SK-N-SH (cell line): ENCODE results near the gene PKM. TPM values are rescaled to one million over a fixed set of nuclear protein-coding genes. Genes with fewer than 3 reads are reported as not detected.
"Not testable (repeated sequence)": the region's sequence is repeated elsewhere in the genome, so short reads cannot be mapped to it uniquely, and the experiment has no call there.

Experiments
- CTCF ChIA-PET: fragments of 300-600, 350-600 bp; formaldehyde crosslinking; extraction: SDS; loops from one replicate; lab custom pipeline; 2021; lab: Yijun Ruan, JAX
- POLR2A ChIA-PET: fragments of 350-600 bp; sonication (Branson Sonifier 250); formaldehyde crosslinking; extraction: SDS; loops from one replicate; lab custom pipeline; 2020; ENCODE audit warnings: antibody characterized with exemption, inconsistent platforms; lab: Yijun Ruan, JAX
- DNase-seq: peaks from one replicate; pipeline ENCODE4 v3.0.0; 2012
- H2AFZ ChIP-seq: fragments of 200-600 bp; sonication (generic); 2 replicates; pipeline ENCODE4 v1.8.1; 2016; ENCODE audit warnings: antibody characterized with exemption, mild to moderate bottlenecking, low read depth
- H3F3A ChIP-seq: fragments of 200-600 bp; sonication (generic); replicated peaks from 2 replicates; pipeline ENCODE3; 2016; ENCODE audit warnings: antibody characterized with exemption, mild to moderate bottlenecking; ENCODE audit not compliant: insufficient read depth
- H3K27ac ChIP-seq, 2 experiments: fragments of 200-500 bp in 1 of 2; fragments of 200-600 bp in 1 of 2; sonication (Bioruptor generic) in 1 of 2; sonication (generic), shearing (Covaris generic) in 1 of 2; 2 replicates each; pipeline versions ENCODE4 v1.5.1 to v1.6.1; 2014 to 2016; ENCODE audit warnings: low read depth in 2 of 2, inconsistent platforms in 1 of 2, low read length in 1 of 2, mild to moderate bottlenecking in 1 of 2, mixed read lengths in 1 of 2
- H3K27me3 ChIP-seq: fragments of 200-600 bp; sonication (generic), shearing (Covaris generic); 2 replicates; pipeline ENCODE4 v1.6.1; 2016; ENCODE audit warnings: mixed run types; ENCODE audit not compliant: insufficient read depth
- H3K36me3 ChIP-seq, 2 experiments: fragments of 200-500 bp in 1 of 2; fragments of 200-600 bp in 1 of 2; sonication (Bioruptor generic) in 1 of 2; sonication (generic) in 1 of 2; replicated peaks in 1 of 2; 2 replicates each; pipeline versions ENCODE3 to v1.5.1; 2014 to 2016; ENCODE audit warnings: low read length in 1 of 2, mild to moderate bottlenecking in 1 of 2; ENCODE audit not compliant: insufficient read depth in 2 of 2, control insufficient read depth in 1 of 2
- H3K4me1 ChIP-seq, 2 experiments: fragments of 200-500 bp in 1 of 2; fragments of 200-600 bp in 1 of 2; sonication (Bioruptor generic) in 1 of 2; sonication (generic), shearing (Covaris generic) in 1 of 2; 2 replicates each; pipeline versions ENCODE4 v1.5.1 to v1.6.1; 2014 to 2016; ENCODE audit warnings: low read depth in 1 of 2, low read length in 1 of 2, mixed run types in 1 of 2; ENCODE audit not compliant: insufficient read depth in 2 of 2, control insufficient read depth in 1 of 2
- H3K4me2 ChIP-seq: fragments of 200-600 bp; sonication (generic), shearing (Covaris generic); 2 replicates; pipeline ENCODE4 v1.6.1; 2017; ENCODE audit warnings: mixed run types
- H3K4me3 ChIP-seq, 2 experiments: fragments of 200-500 bp in 1 of 2; fragments of 200-600 bp in 1 of 2; sonication (Bioruptor generic) in 1 of 2; sonication (generic), shearing (Covaris generic) in 1 of 2; 2 replicates each; pipeline versions ENCODE4 v1.5.1 to v1.8.1; 2014 to 2016; ENCODE audit warnings: low read depth in 2 of 2, inconsistent platforms in 1 of 2, low read length in 1 of 2, mild to moderate bottlenecking in 1 of 2, mixed read lengths in 1 of 2, moderate library complexity in 1 of 2
- H3K79me2 ChIP-seq: fragments of 200-600 bp; sonication (generic); 2 replicates; pipeline ENCODE4 v1.8.1; 2017; ENCODE audit warnings: mild to moderate bottlenecking; ENCODE audit not compliant: insufficient read depth
- H3K9ac ChIP-seq: fragments of 200-600 bp; sonication (generic); 2 replicates; pipeline ENCODE4 v1.6.1; 2017; ENCODE audit warnings: mixed run types
- H3K9me2 ChIP-seq: fragments of 200-600 bp; sonication (generic); 2 replicates; pipeline ENCODE4 v1.6.1; 2017; ENCODE audit warnings: mixed run types
- H3K9me3 ChIP-seq: fragments of 200-600 bp; sonication (generic); 2 replicates; pipeline ENCODE4 v1.6.1; 2017; ENCODE audit warnings: mixed run types, mild to moderate bottlenecking, moderate library complexity
- H4K20me1 ChIP-seq: fragments of 200-600 bp; sonication (generic); 2 replicates; pipeline ENCODE4 v1.6.1; 2017; ENCODE audit warnings: mild to moderate bottlenecking, mixed run types; ENCODE audit not compliant: insufficient read depth
- CHD2 ChIP-seq: fragments of 150-350 bp; IDR thresholded peaks from 2 replicates; pipeline ENCODE4 v1.6.1; 2018; ENCODE audit warnings: low read length; ENCODE audit not compliant: partially characterized antibody
- EP300 ChIP-seq, 2 experiments: IDR thresholded peaks; 2 replicates each; pipeline versions ENCODE4 v1.4.0 to v1.6.1; 2012; ENCODE audit warnings: borderline replicate concordance in 1 of 2, low read depth in 1 of 2, low read length in 1 of 2
- EZH2phosphoT487 ChIP-seq: fragments of 200-600 bp; sonication (generic); IDR thresholded peaks from 2 replicates; pipeline ENCODE4 v1.6.1; 2017; ENCODE audit warnings: low read depth, mixed run types, mild to moderate bottlenecking, antibody characterized with exemption, moderate library complexity, borderline replicate concordance
- FOXM1 ChIP-seq: IDR thresholded peaks from 2 replicates; pipeline ENCODE4 v1.4.0; 2012; ENCODE audit warnings: low read depth, mild to moderate bottlenecking
- GATA2 ChIP-seq: sonication (generic); formaldehyde crosslinking; IDR thresholded peaks from 2 replicates; pipeline ENCODE4 v1.5.0; 2020; ENCODE audit warnings: mild to moderate bottlenecking, missing genetic modification reagents
- MAX ChIP-seq: IDR thresholded peaks from 2 replicates; pipeline ENCODE4 v1.4.0; 2012; ENCODE audit warnings: low read depth
- MEF2A ChIP-seq: IDR thresholded peaks from 2 replicates; pipeline ENCODE4 v1.4.0; 2012; ENCODE audit warnings: low read depth, borderline replicate concordance
- NFIC ChIP-seq: IDR thresholded peaks from 2 replicates; pipeline ENCODE4 v1.4.0; 2012; ENCODE audit warnings: borderline replicate concordance
- NRF1 ChIP-seq: IDR thresholded peaks from 2 replicates; pipeline ENCODE4 v1.6.1; 2012; ENCODE audit warnings: low read depth, mild to moderate bottlenecking, low read length
- PBX3 ChIP-seq: IDR thresholded peaks from 2 replicates; pipeline ENCODE4; 2012
- POLR2AphosphoS5 ChIP-seq: IDR thresholded peaks from 2 replicates; pipeline ENCODE4 v1.6.1; 2012; ENCODE audit warnings: low read depth, low read length
- RAD21 ChIP-seq: IDR thresholded peaks from 2 replicates; pipeline ENCODE4 v1.6.1; 2012; ENCODE audit warnings: mild to moderate bottlenecking, low read length
- REST ChIP-seq: IDR thresholded peaks from 2 replicates; pipeline ENCODE4 v1.6.1; 2012; ENCODE audit warnings: mild to moderate bottlenecking, low read depth, low read length, moderate library complexity
- RFX5 ChIP-seq: IDR thresholded peaks from 2 replicates; pipeline ENCODE4 v1.6.1; 2012; ENCODE audit warnings: mild to moderate bottlenecking, improper control_type of control experiment, low read length
- SIN3A ChIP-seq: IDR thresholded peaks from 2 replicates; pipeline ENCODE4 v1.6.1; 2012; ENCODE audit warnings: low read depth, mild to moderate bottlenecking, low read length, moderate library complexity, borderline replicate concordance
- SMC3 ChIP-seq: IDR thresholded peaks from 2 replicates; pipeline ENCODE4 v1.6.1; 2012; ENCODE audit warnings: low read depth, low read length, improper control_type of control experiment
- USF1 ChIP-seq: IDR thresholded peaks from 2 replicates; pipeline ENCODE4 v1.4.0; 2012; ENCODE audit warnings: low read depth, borderline replicate concordance
- YY1 ChIP-seq: IDR thresholded peaks from 2 replicates; pipeline ENCODE4 v1.4.0; 2012; ENCODE audit warnings: low read depth, mild to moderate bottlenecking
- WGBS: methylation state at CpG from one replicate; pipeline ENCODE4 v1.1.6; 2017; ENCODE audit warnings: low lambda C conversion rate; 5-methylcytosine and 5-hydroxymethylcytosine counted together
- polyA plus RNA-seq, 3 experiments: library from polyadenylated mRNA; depleted of rRNA; stranded (reverse); fragments of >200 nt; gene quantifications; 2 replicates each; pipeline ENCODE4 v1.2.3, GENCODE V29; 2012

Gene PKM
- polyA plus RNA-seq, 1 of the 3 experiments (the other 2 are of a cell fraction) = 1,453 TPM

GRCh38 chr15:72172796-72173195 lies 58.2 kb downstream of the PKM start:
- H3F3A ChIP-seq = no peaks in the 10 kb centered on the region
- H3K27me3 ChIP-seq = no peaks in the 10 kb centered on the region
- H3K4me3 ChIP-seq = no peak overlapping the region
- no peak overlapping the region for H3K27ac ChIP-seq
- no peak overlapping the region for H3K4me2 ChIP-seq
- no peaks in the 10 kb centered on the region for H3K9me2 ChIP-seq
- 82% methylated on average over 5 of the region's 5 CpGs for WGBS
- no peaks in the 10 kb centered on the region for H3K36me3 ChIP-seq
- CTCF ChIA-PET = interaction anchor here (0.8 to 1.5 kb wide), 3 partner anchors 9 to 1059 kb away, joined by 3 read pairs; no protein-coding TSS in a partner anchor
- H3K9ac ChIP-seq = no peak overlapping the region
- DNase-seq = no peak
- H3K4me1 ChIP-seq = peaks cover 0 to 6% of the 10 kb centered on the region in 2 experiments; a peak in 1 of 4 replicates
- no peak overlapping the region for H2AFZ ChIP-seq
- TF ChIP-seq FOXM1 (no peak), SMC3 (no peak), RFX5 (no peak)
- H3K9me3 ChIP-seq = no peaks in the 10 kb centered on the region
- H3K79me2 ChIP-seq = no peaks in the 10 kb centered on the region
- POLR2A ChIA-PET = no interaction called here
- H4K20me1 ChIP-seq = no peaks in the 10 kb centered on the region

GRCh38 chr15:72171978-72172377 lies 59.0 kb downstream of the PKM start:
- not testable (repeated sequence) for DNase-seq

GRCh38 chr15:72170691-72171090 lies 60.3 kb downstream of the PKM start:
- Histone ChIP-seq H3K9ac (no peak overlapping the region), H3K4me1 (peaks cover 0 to 6% of the 10 kb centered on the region in 2 experiments; a peak in 1 of 4 replicates), H3F3A (no peaks in the 10 kb centered on the region), H3K27me3 (no peaks in the 10 kb centered on the region), H3K79me2 (no peaks in the 10 kb centered on the region), H3K4me3 (no peak overlapping the region), H3K27ac (no peak overlapping the region), H3K9me2 (no peaks in the 10 kb centered on the region), H3K9me3 (no peaks in the 10 kb centered on the region), H4K20me1 (no peaks in the 10 kb centered on the region), H3K4me2 (no peak overlapping the region), H2AFZ (no peak overlapping the region), H3K36me3 (no peaks in the 10 kb centered on the region)
- 86% methylated on average over 7 of the region's 7 CpGs for WGBS
- CTCF ChIA-PET = no interaction called here
- no peak for DNase-seq
- POLR2A ChIA-PET = no interaction called here
- TF ChIP-seq MAX = no peak
- no peak for TF ChIP-seq POLR2AphosphoS5
- TF ChIP-seq SMC3 = no peak
- no peak for TF ChIP-seq REST
- no peak for TF ChIP-seq GATA2 (CRISPR knock-in tag)
- TF ChIP-seq USF1 = no peak
- TF ChIP-seq CHD2 = no peak
- no peak for TF ChIP-seq EP300 (IDR thresholded peaks at IDR 0.05; ENCODE audit: borderline replicate concordance in 1 of 2, low read depth in 1 of 2, low read length in 1 of 2)
- TF ChIP-seq SIN3A = no peak
- no peak for TF ChIP-seq NRF1
- TF ChIP-seq EZH2phosphoT487 = no peak
- TF ChIP-seq RAD21 = no peak
- TF ChIP-seq PBX3 = no peak
- TF ChIP-seq YY1 = no peak
- TF ChIP-seq MEF2A = no peak
- no peak for TF ChIP-seq NFIC

More at GRCh38 chr15:72171978-72172377, 59.0 kb downstream of the PKM start:
- CTCF ChIA-PET = interaction anchor here (1.5 kb wide), 1 partner anchor 9 kb away, joined by 3 read pairs; no protein-coding TSS in a partner anchor
- H3K27ac ChIP-seq, H3K27me3 ChIP-seq, H3K9ac ChIP-seq, H3K4me1 ChIP-seq, H3F3A ChIP-seq, H3K9me2 ChIP-seq, H3K79me2 ChIP-seq, H2AFZ ChIP-seq, H3K4me3 ChIP-seq, POLR2A ChIA-PET, H3K9me3 ChIP-seq, H3K4me2 ChIP-seq, H4K20me1 ChIP-seq, H3K36me3 ChIP-seq: not testable (repeated sequence)
- 86% methylated on average over 10 of the region's 10 CpGs for WGBS
